ENCODE data around the gene IGF2R. TPM values are rescaled to one million over a fixed set of nuclear protein-coding genes. Genes with fewer than 3 reads are reported as not detected.
"Not testable (repeated sequence)": the region's sequence is repeated elsewhere in the genome, so short reads cannot be mapped to it uniquely, and the experiment has no call there.

The IGF2R gene
- total RNA-seq, 4 donors from 2014 or later, result 60.0 to 93.4 (median 71.7) TPM

- no peak overlapping the region for H3K4me3 ChIP-seq (ENCODE audit: low read depth, poor library complexity, severe bottlenecking)
- 49 to 65% methylated on average over 6 of the region's 6 CpGs for WGBS, 2 donors
- intact Hi-C loops (cut with DNase I; ENCODE audit: low total_unique reads), result no loop called here
- no peak for DNase-seq (ENCODE audit: low spot score in 2 of 2)
- no peak for TF ChIP-seq POLR2A (IDR thresholded peaks at IDR 0.05)
- TF ChIP-seq, protein P1, sequence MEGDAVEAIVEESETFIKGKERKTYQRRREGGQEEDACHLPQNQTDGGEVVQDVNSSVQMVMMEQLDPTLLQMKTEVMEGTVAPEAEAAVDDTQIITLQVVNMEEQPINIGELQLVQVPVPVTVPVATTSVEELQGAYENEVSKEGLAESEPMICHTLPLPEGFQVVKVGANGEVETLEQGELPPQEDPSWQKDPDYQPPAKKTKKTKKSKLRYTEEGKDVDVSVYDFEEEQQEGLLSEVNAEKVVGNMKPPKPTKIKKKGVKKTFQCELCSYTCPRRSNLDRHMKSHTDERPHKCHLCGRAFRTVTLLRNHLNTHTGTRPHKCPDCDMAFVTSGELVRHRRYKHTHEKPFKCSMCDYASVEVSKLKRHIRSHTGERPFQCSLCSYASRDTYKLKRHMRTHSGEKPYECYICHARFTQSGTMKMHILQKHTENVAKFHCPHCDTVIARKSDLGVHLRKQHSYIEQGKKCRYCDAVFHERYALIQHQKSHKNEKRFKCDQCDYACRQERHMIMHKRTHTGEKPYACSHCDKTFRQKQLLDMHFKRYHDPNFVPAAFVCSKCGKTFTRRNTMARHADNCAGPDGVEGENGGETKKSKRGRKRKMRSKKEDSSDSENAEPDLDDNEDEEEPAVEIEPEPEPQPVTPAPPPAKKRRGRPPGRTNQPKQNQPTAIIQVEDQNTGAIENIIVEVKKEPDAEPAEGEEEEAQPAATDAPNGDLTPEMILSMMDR (IDR thresholded peaks at IDR 0.05), result no peak
Observed at GRCh38 chr6:160112628-160113299, 143.9 kb downstream of the IGF2R start.

GRCh38 chr6:160114536-160114935, 145.7 kb downstream of the IGF2R start:
- intact Hi-C loops (cut with DNase I; ENCODE audit: low total_unique reads); H3K4me3 ChIP-seq (ENCODE audit: low read depth, poor library complexity, severe bottlenecking); DNase-seq (ENCODE audit: low spot score in 2 of 2): not testable (repeated sequence)
- WGBS, 2 donors, result 97 to 99% methylated on average over 12 to 28 of the region's 29 CpGs

GRCh38 chr6:160115421-160115820, 146.5 kb downstream of the IGF2R start:
- no peak overlapping the region for H3K4me3 ChIP-seq (ENCODE audit: low read depth, poor library complexity, severe bottlenecking)
- intact Hi-C loops (cut with DNase I; ENCODE audit: low total_unique reads), result no loop called here

GRCh38 chr6:160116411-160116810, 147.5 kb downstream of the IGF2R start:
- DNase-seq (ENCODE audit: low spot score in 2 of 2), result no peak
- 96 to 100% methylated on average over 2 of the region's 2 CpGs for WGBS, 2 donors
- TF ChIP-seq, protein P1 (IDR thresholded peaks at IDR 0.05), result no peak
- no peak for TF ChIP-seq POLR2A (IDR thresholded peaks at IDR 0.05)

More at GRCh38 chr6:160115421-160115820, 146.5 kb downstream of the IGF2R start:
- WGBS, 2 donors, result 83 to 91% methylated on average over 3 of the region's 3 CpGs
- TF ChIP-seq, protein P1 (IDR thresholded peaks at IDR 0.05), result no peak
- TF ChIP-seq POLR2A (IDR thresholded peaks at IDR 0.05), result no peak
- no peak for DNase-seq (ENCODE audit: low spot score in 2 of 2)

DNA sequence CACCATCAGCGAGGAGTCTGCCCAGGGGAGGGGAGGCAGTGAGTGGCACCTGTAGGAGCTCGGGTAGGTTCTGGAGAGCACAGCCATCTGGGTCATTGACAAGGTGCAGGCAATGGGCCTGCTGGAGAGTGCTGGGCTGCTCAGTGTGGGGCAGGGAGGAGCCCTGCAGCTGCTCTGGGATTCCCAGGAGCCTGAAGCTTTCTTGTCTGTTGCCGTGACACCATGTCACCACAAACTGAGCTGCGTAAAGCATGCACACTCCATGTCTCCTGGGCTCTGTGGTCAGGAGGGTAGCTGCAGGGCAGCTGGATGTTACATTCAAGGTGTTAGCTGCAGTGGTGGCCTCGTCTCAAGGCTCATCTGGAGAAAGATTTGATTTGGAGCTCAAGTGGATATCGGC, 148.3 kb downstream of the IGF2R start:
- no peak overlapping the region for H3K4me3 ChIP-seq (ENCODE audit: low read depth, poor library complexity, severe bottlenecking)
- intact Hi-C loops (cut with DNase I; ENCODE audit: low total_unique reads), result no loop called here
- no peak for TF ChIP-seq POLR2A (IDR thresholded peaks at IDR 0.05)
- TF ChIP-seq, protein P1 (IDR thresholded peaks at IDR 0.05), result no peak
- no peak for DNase-seq (ENCODE audit: low spot score in 2 of 2)
- 90 to 95% methylated on average over 6 of the region's 6 CpGs for WGBS, 2 donors

More at GRCh38 chr6:160116411-160116810, 147.5 kb downstream of the IGF2R start:
- no peak overlapping the region for H3K4me3 ChIP-seq (ENCODE audit: low read depth, poor library complexity, severe bottlenecking)
- intact Hi-C loops (cut with DNase I; ENCODE audit: low total_unique reads), result no loop called here

GRCh38 chr6:160118620-160119229, 149.8 kb downstream of the IGF2R start:
- WGBS, 2 donors, result 80 to 84% methylated on average over 4 to 5 of the region's 5 CpGs
- no peak for DNase-seq (ENCODE audit: low spot score in 2 of 2)
- intact Hi-C loops (cut with DNase I; ENCODE audit: low total_unique reads), result no loop called here
- no peak overlapping the region for H3K4me3 ChIP-seq (ENCODE audit: low read depth, poor library complexity, severe bottlenecking)
- TF ChIP-seq, protein P1 (IDR thresholded peaks at IDR 0.05), result no peak
- TF ChIP-seq POLR2A (IDR thresholded peaks at IDR 0.05), result no peak

Measured in lower leg skin (tissue), 4 donors.